Lung (tissue), 13 donors: ENCODE data around the gene RREB1. TPM values are rescaled to one million over a fixed set of nuclear protein-coding genes. Genes with fewer than 3 reads are reported as not detected.

Experiments
- ATAC-seq: fragments of 200-7000 bp; cut with Tn5 transposase; one replicate; pipeline ENCODE4 v1.9.1; 2020; ENCODE audit warnings: moderate number of reproducible peaks; ENCODE audit not compliant: insufficient read depth, low FRiP score
- DNase-seq, 3 donors: peaks; one replicate each; pipeline ENCODE4 v3.0.0-alpha.2; 2013 to 2017
- H3K27ac ChIP-seq, 2 donors: one replicate each; pipeline ENCODE4 v1.5.1; 2013; ENCODE audit warnings: mild to moderate bottlenecking in 2 of 2, moderate library complexity in 2 of 2, control low read depth in 1 of 2, inconsistent platforms in 1 of 2, low read depth in 1 of 2, low read length in 1 of 2
- H3K27me3 ChIP-seq, 3 donors: one replicate each; pipeline ENCODE4 v1.5.1; 2013; ENCODE audit warnings: low read length in 2 of 3; ENCODE audit not compliant: control insufficient read depth in 3 of 3, insufficient read depth in 3 of 3
- H3K36me3 ChIP-seq, 4 donors: one replicate each; pipeline ENCODE4 v1.5.1; 2013; ENCODE audit warnings: low read length in 4 of 4, mild to moderate bottlenecking in 1 of 4, moderate library complexity in 1 of 4; ENCODE audit not compliant: control insufficient read depth in 4 of 4, insufficient read depth in 4 of 4
- H3K4me1 ChIP-seq, 5 donors: one replicate each; pipeline ENCODE4 v1.5.1; 2013; ENCODE audit warnings: low read length in 5 of 5, mild to moderate bottlenecking in 2 of 5, moderate library complexity in 1 of 5; ENCODE audit not compliant: control insufficient read depth in 5 of 5, insufficient read depth in 5 of 5
- H3K4me3 ChIP-seq: one replicate; pipeline ENCODE4 v1.5.1; 2013; ENCODE audit warnings: mild to moderate bottlenecking, control low read depth, moderate library complexity
- H3K9ac ChIP-seq, 2 donors: one replicate each; pipeline ENCODE4 v1.5.1; 2013; ENCODE audit warnings: low read length in 2 of 2, control low read depth in 1 of 2; ENCODE audit not compliant: insufficient read depth in 1 of 2
- H3K9me3 ChIP-seq, 4 donors: one replicate each; pipeline ENCODE4 v1.5.1; 2013; ENCODE audit warnings: low read length in 3 of 4, mild to moderate bottlenecking in 1 of 4, moderate library complexity in 1 of 4; ENCODE audit not compliant: control insufficient read depth in 4 of 4, insufficient read depth in 3 of 4
- CTCF ChIP-seq: IDR thresholded peaks from 2 replicates; pipeline ENCODE4 v1.5.1; 2012; ENCODE audit warnings: mild to moderate bottlenecking; ENCODE audit errors: control extremely low read depth, extremely low read depth
- WGBS, 2 donors: extraction: QIAGEN DNeasy Blood & Tissue Kit; methylation state at CpG; one replicate each; pipeline ENCODE4 v1.1.7; 2013; 5-methylcytosine and 5-hydroxymethylcytosine counted together
- polyA plus RNA-seq, 2 donors: library from polyadenylated mRNA; stranded (reverse); fragments of 200-250 nt; gene quantifications; one replicate each; pipeline ENCODE4 v1.2.1, GENCODE V29; 2013
- small RNA-seq: library from RNA; depleted of rRNA; stranded (forward); fragments of <200 nt; gene quantifications from one replicate; pipeline ENCODE3, GENCODE V24; 2014; ENCODE audit warnings: low replicate concordance
- total RNA-seq, 2 donors: library from RNA; depleted of rRNA in 1 of 2; stranded (reverse); fragments of >200 nt in 1 of 2; gene quantifications; one replicate each; pipeline ENCODE4 v1.2.1, GENCODE V29; 2014 to 2021
- donor health status: control.
- donor health status: control.
- donor health status: Bipolar disorder and iron deficiency.
- donor health status: healthy.
- donor health status: DM: yes; HTN: yes; CAD: no.

The RREB1 gene
- total and polyA plus RNA-seq, 4 donors = 8.9 to 54.7 (median 31.1) TPM

- peaks cover 0 to 1% (median 0%) of the 10 kb centered on the region in 4 donors for H3K9me3 ChIP-seq
- H3K9ac ChIP-seq = no peak overlapping the region
- no peaks in the 10 kb centered on the region for H3K27me3 ChIP-seq
- peaks cover 21 to 56% (median 31%) of the 10 kb centered on the region in 4 donors for H3K36me3 ChIP-seq
- DNase-seq (no peak), ATAC-seq (no peak)
- no peak overlapping the region for H3K27ac ChIP-seq
- 85 to 94% methylated on average over 1 of the region's 1 CpG for WGBS, 2 donors
- no peak for TF ChIP-seq CTCF
- no peak overlapping the region for H3K4me3 ChIP-seq
- H3K4me1 ChIP-seq = no peaks in the 10 kb centered on the region
Observed at GRCh38 chr6:7298113-7298512, 190.4 kb downstream of the RREB1 start.

- 85 to 90% methylated on average over 5 of the region's 5 CpGs for WGBS, 2 donors
Observed at GRCh38 chr6:7300926-7301325, 193.2 kb downstream of the RREB1 start.

More at GRCh38 chr6:7300926-7301325, 193.2 kb downstream of the RREB1 start:
- peaks cover 28 to 49% (median 39%) of the 10 kb centered on the region in 4 donors for H3K36me3 ChIP-seq
- no peak overlapping the region for H3K4me3 ChIP-seq
- TF ChIP-seq CTCF = no peak
- no peaks in the 10 kb centered on the region for H3K27me3 ChIP-seq
- DNase-seq = no peak
- H3K27ac ChIP-seq = no peak overlapping the region
- H3K9ac ChIP-seq = no peak overlapping the region
- H3K4me1 ChIP-seq = no peaks in the 10 kb centered on the region
- peaks cover 0 to 1% (median 0%) of the 10 kb centered on the region in 4 donors for H3K9me3 ChIP-seq
- no peak for ATAC-seq

Small RNAs within 50 kb of the gene (small RNA-seq; reads per million reads assigned to genes)
- gene RF00019 = not detected

Other genes starting within 250 kb of the RREB1 start
- gene SSR1, start 205.2 kb downstream of the RREB1 start, total RNA-seq = 100 to 1,000 TPM in 1 of 2 donors, 10 to 100 TPM in 1; 91.2 to 150 TPM
- 10 to 100 TPM; 22.4 to 88.9 TPM for gene SSR1, start 205.2 kb downstream of the RREB1 start, polyA plus RNA-seq